ENCODE results near the gene MAMSTR. TPM values are rescaled to one million over a fixed set of nuclear protein-coding genes. Genes with fewer than 3 reads are reported as not detected.
"Not testable (repeated sequence)": the region's sequence is repeated elsewhere in the genome, so short reads cannot be mapped to it uniquely, and the experiment has no call there.

Gene MAMSTR
- polyA plus RNA-seq, 1 donor from 2014 or later = 0.45 TPM

GRCh38 chr19:48718106-48718505, 1.4 kb downstream of the MAMSTR start:
- Mint-ChIP-seq H3K27ac (peak overlapping the region in 1 of 3 donors; percentile 32), H3K4me3 (peak overlapping the region in 1 of 4 donors; percentile 54), H3K4me1 (peaks cover 14 to 17% (median 14%) of the 10 kb centered on the region in 3 donors)
- H3K9me3 Mint-ChIP-seq, H3K36me3 Mint-ChIP-seq, H3K27me3 Mint-ChIP-seq: not testable (repeated sequence)

GRCh38 chr19:48716562-48717291, 2.8 kb downstream of the MAMSTR start:
- no peaks in the 10 kb centered on the region for H3K9me3 Mint-ChIP-seq
- H3K4me1 Mint-ChIP-seq = peaks cover 14 to 21% (median 14%) of the 10 kb centered on the region in 3 donors
- H3K27ac Mint-ChIP-seq = peak overlapping the region in 1 of 3 donors; percentile 26
- peak overlapping the region in 1 of 4 donors; percentile 73 for H3K4me3 Mint-ChIP-seq
- peaks cover 1% of the 10 kb centered on the region for H3K36me3 Mint-ChIP-seq
- H3K27me3 Mint-ChIP-seq = no peaks in the 10 kb centered on the region

GRCh38 chr19:48715681-48716171, 3.8 kb downstream of the MAMSTR start:
- peak overlapping the region in 1 of 3 donors; percentile 53 for H3K27ac Mint-ChIP-seq

GRCh38 chr19:48714759-48715675, 4.5 kb downstream of the MAMSTR start:
- peak overlapping the region; percentile 84 to 94 (median 87) for H3K4me3 Mint-ChIP-seq
- H3K27me3 Mint-ChIP-seq = no peaks in the 10 kb centered on the region
- H3K36me3 Mint-ChIP-seq = peaks cover 1% of the 10 kb centered on the region
- peak overlapping the region in 2 of 3 donors; percentile 26 to 53 for H3K27ac Mint-ChIP-seq
- peaks cover 0 to 2% (median 0%) of the 10 kb centered on the region in 3 donors for H3K9me3 Mint-ChIP-seq
- peaks cover 5 to 15% (median 7%) of the 10 kb centered on the region in 3 donors for H3K4me1 Mint-ChIP-seq

More at GRCh38 chr19:48715681-48716171, 3.8 kb downstream of the MAMSTR start:
- no peaks in the 10 kb centered on the region for H3K27me3 Mint-ChIP-seq
- H3K9me3 Mint-ChIP-seq = peaks cover 0 to 2% (median 0%) of the 10 kb centered on the region in 3 donors
- peaks cover 1% of the 10 kb centered on the region for H3K36me3 Mint-ChIP-seq
- H3K4me1 Mint-ChIP-seq = peaks cover 10 to 18% (median 10%) of the 10 kb centered on the region in 3 donors
- peak overlapping the region in 3 of 4 donors; percentile 60 to 87 (median 84) for H3K4me3 Mint-ChIP-seq

GRCh38 chr19:48713864-48714755, 5.4 kb downstream of the MAMSTR start:
- peak overlapping the region; percentile 81 to 94 (median 87) for H3K4me3 Mint-ChIP-seq
- H3K27me3 Mint-ChIP-seq = no peaks in the 10 kb centered on the region
- H3K36me3 Mint-ChIP-seq = no peaks in the 10 kb centered on the region
- H3K4me1 Mint-ChIP-seq = peaks cover 5 to 15% (median 7%) of the 10 kb centered on the region in 3 donors
- peaks cover 0 to 2% (median 0%) of the 10 kb centered on the region in 3 donors for H3K9me3 Mint-ChIP-seq
- peak overlapping the region; percentile 26 to 88 (median 28) for H3K27ac Mint-ChIP-seq

GRCh38 chr19:48713041-48713863, 6.3 kb downstream of the MAMSTR start:
- Mint-ChIP-seq H3K36me3 (peaks cover 1% of the 10 kb centered on the region), H3K9me3 (peaks cover 0 to 2% (median 0%) of the 10 kb centered on the region in 3 donors), H3K4me3 (peak overlapping the region; percentile 81 to 94 (median 87)), H3K4me1 (peaks cover 4 to 15% (median 5%) of the 10 kb centered on the region in 3 donors), H3K27me3 (no peaks in the 10 kb centered on the region), H3K27ac (no peak overlapping the region)

GRCh38 chr19:48711106-48711662, 8.3 kb downstream of the MAMSTR start:
- H3K27ac Mint-ChIP-seq = no peak overlapping the region
- H3K4me1 Mint-ChIP-seq = peaks cover 4 to 15% (median 5%) of the 10 kb centered on the region in 3 donors
- no peaks in the 10 kb centered on the region for H3K27me3 Mint-ChIP-seq
- peaks cover 0 to 2% (median 0%) of the 10 kb centered on the region in 3 donors for H3K9me3 Mint-ChIP-seq
- peak overlapping the region in 2 of 4 donors; percentile 45 to 69 for H3K4me3 Mint-ChIP-seq
- H3K36me3 Mint-ChIP-seq = peaks cover 2% of the 10 kb centered on the region

- Mint-ChIP-seq H3K4me1 (peaks cover 0 to 5% (median 0%) of the 10 kb centered on the region in 3 donors), H3K27ac (peak overlapping the region in 1 of 3 donors; percentile 68), H3K27me3 (no peaks in the 10 kb centered on the region), H3K9me3 (peaks cover 0 to 2% (median 0%) of the 10 kb centered on the region in 3 donors), H3K36me3 (peaks cover 2% of the 10 kb centered on the region), H3K4me3 (no peak overlapping the region)
Measured at GRCh38 chr19:48708471-48708870, 11.1 kb downstream of the MAMSTR start.

- Mint-ChIP-seq H3K27ac (no peak overlapping the region), H3K9me3 (no peaks in the 10 kb centered on the region), H3K4me3 (no peak overlapping the region), H3K36me3 (peaks cover 4% of the 10 kb centered on the region), H3K27me3 (peaks cover 2% of the 10 kb centered on the region), H3K4me1 (no peaks in the 10 kb centered on the region)
Measured at GRCh38 chr19:48705431-48705830, 14.1 kb downstream of the MAMSTR start.

- H3K4me1 Mint-ChIP-seq = no peaks in the 10 kb centered on the region
- no peaks in the 10 kb centered on the region for H3K9me3 Mint-ChIP-seq
- no peak overlapping the region for H3K4me3 Mint-ChIP-seq
- peaks cover 5% of the 10 kb centered on the region for H3K27me3 Mint-ChIP-seq
- H3K27ac Mint-ChIP-seq = no peak overlapping the region
- peaks cover 6% of the 10 kb centered on the region for H3K36me3 Mint-ChIP-seq
Measured at GRCh38 chr19:48703316-48703715, 16.2 kb downstream of the MAMSTR start.

GRCh38 chr19:48702701-48703100, 16.8 kb downstream of the MAMSTR start:
- H3K4me1 Mint-ChIP-seq = no peaks in the 10 kb centered on the region
- no peaks in the 10 kb centered on the region for H3K9me3 Mint-ChIP-seq
- H3K27me3 Mint-ChIP-seq = peaks cover 7% of the 10 kb centered on the region
- no peak overlapping the region for H3K4me3 Mint-ChIP-seq
- H3K27ac Mint-ChIP-seq = no peak overlapping the region
- H3K36me3 Mint-ChIP-seq = peaks cover 4% of the 10 kb centered on the region

GRCh38 chr19:48698046-48698445, 21.5 kb downstream of the MAMSTR start:
- H3K9me3 Mint-ChIP-seq = no peaks in the 10 kb centered on the region
- peaks cover 0 to 5% (median 3%) of the 10 kb centered on the region in 3 donors for H3K4me1 Mint-ChIP-seq
- no peak overlapping the region for H3K4me3 Mint-ChIP-seq
- H3K36me3 Mint-ChIP-seq = peaks cover 4% of the 10 kb centered on the region
- no peak overlapping the region for H3K27ac Mint-ChIP-seq
- peaks cover 20% of the 10 kb centered on the region for H3K27me3 Mint-ChIP-seq

Data from IgD-negative memory B cell (primary cell).